Measurements from ENCODE around the gene LMF1.
"Not testable (repeated sequence)": the region's sequence is repeated elsewhere in the genome, so short reads cannot be mapped to it uniquely, and the experiment has no call there.

The LMF1 gene

GRCh38 chr16:962901-963814 lies 7.6 kb downstream of the LMF1 start:
- DNase-seq (ENCODE audit: low read depth in 1 of 2, low spot score in 1 of 2): no peak
- TF ChIP-seq JUND (IDR thresholded peaks at IDR 0.05; ENCODE audit: low read depth): no peak
- in situ Hi-C loops (cut with HindIII; ENCODE audit: low pct_unique_long_range_greater_than_20kb, low sequenced_read_pairs): no loop called here

- TF ChIP-seq JUND (IDR thresholded peaks at IDR 0.05; ENCODE audit: low read depth): no peak
- no peak for DNase-seq (ENCODE audit: low read depth in 1 of 2, low spot score in 1 of 2)
- in situ Hi-C loops (cut with HindIII; ENCODE audit: low pct_unique_long_range_greater_than_20kb, low sequenced_read_pairs): no loop called here
Observed at GRCh38 chr16:962366-962765, 8.4 kb downstream of the LMF1 start.

DNA sequence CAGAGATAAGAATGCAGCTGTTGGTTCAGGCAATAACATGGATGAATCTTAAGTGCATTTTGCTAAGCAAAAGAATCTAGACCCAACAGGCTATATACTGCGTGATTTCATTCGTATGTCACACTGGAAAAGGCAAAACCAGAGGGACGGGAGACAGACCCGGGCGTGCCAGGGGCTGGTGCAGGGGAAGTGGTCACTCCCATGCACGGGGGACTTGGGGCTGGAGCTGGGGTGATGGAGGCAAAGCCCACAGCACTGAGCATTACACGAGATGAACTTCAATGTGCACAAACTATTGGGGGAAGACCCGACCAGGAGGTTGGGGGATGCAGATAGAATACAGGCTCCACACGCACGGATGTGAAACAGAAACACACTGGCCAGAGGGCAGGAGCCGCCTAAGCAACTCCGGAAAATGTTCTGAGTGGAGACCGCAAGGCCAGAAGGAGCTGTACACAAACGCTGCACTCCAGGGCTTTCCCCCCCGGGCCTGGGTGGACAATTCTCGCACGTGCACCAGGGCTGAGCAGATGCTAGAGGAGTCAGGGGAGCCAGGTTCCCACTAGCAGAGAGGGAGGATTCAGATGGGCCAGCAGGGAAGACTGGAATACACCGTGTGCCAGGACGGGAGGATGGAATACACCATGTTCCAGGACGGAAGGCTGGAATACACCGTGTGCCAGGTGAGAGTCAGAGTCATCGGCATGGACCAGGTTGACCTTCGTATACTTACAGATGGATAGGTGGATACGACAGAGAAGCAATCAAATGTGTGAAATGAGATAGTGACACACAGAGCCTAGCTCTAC lies 11.3 kb downstream of the LMF1 start:
- TF ChIP-seq JUND (IDR thresholded peaks at IDR 0.05; ENCODE audit: low read depth): no peak
- in situ Hi-C loops (cut with HindIII; ENCODE audit: low pct_unique_long_range_greater_than_20kb, low sequenced_read_pairs): no loop called here
- DNase-seq (ENCODE audit: low read depth in 1 of 2, low spot score in 1 of 2): no peak

DNA sequence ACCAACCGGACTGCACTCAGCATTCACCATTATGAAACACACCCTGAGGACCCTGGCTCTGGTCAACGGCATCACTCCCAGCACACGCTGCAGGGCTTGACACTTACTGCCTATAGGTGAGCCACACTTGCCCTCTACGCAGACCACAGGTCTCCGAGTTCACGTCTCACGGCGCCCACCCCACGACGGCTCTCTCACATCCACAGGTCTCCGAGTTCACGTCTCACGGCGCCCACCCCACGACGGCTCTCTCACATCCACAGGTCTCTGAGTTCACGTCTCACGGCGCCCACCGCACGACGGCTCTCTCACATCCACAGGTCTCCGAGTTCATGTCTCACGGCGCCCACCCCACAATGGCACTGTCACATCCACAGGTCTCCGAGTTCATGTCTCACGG lies 15.0 kb downstream of the LMF1 start:
- in situ Hi-C loops (cut with HindIII; ENCODE audit: low pct_unique_long_range_greater_than_20kb, low sequenced_read_pairs); DNase-seq (ENCODE audit: low read depth in 1 of 2, low spot score in 1 of 2): not testable (repeated sequence)

DNA sequence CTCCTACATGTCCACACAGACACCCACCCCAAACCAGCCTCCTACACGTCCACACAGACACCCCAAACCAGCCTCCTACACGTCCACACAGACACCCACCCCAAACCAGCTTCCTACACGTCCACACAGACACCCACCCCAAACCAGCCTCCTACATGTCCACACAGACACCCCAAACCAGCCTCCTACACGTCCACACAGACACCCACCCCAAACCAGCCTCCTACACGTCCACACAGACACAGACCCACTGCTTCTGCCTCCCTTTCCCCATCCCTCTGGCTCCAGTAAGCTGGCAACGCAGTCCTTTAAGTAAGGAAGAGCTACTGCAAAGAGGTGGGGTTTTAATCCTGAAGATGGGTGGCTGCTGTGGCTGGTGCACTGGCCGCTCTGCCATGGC lies 17.0 kb downstream of the LMF1 start:
- in situ Hi-C loops (cut with HindIII; ENCODE audit: low pct_unique_long_range_greater_than_20kb, low sequenced_read_pairs); DNase-seq (ENCODE audit: low read depth in 1 of 2, low spot score in 1 of 2): not testable (repeated sequence)

- in situ Hi-C loops (cut with HindIII; ENCODE audit: low pct_unique_long_range_greater_than_20kb, low sequenced_read_pairs): no loop called here
- TF ChIP-seq JUND (IDR thresholded peaks at IDR 0.05; ENCODE audit: low read depth): no peak
- no peak for DNase-seq (ENCODE audit: low read depth in 1 of 2, low spot score in 1 of 2)
Observed at GRCh38 chr16:952321-952720, 18.5 kb downstream of the LMF1 start.

- in situ Hi-C loops (cut with HindIII; ENCODE audit: low pct_unique_long_range_greater_than_20kb, low sequenced_read_pairs): no loop called here
- TF ChIP-seq JUND (IDR thresholded peaks at IDR 0.05; ENCODE audit: low read depth): no peak
- DNase-seq (ENCODE audit: low read depth in 1 of 2, low spot score in 1 of 2): no peak
Observed at GRCh38 chr16:951660-952301, 19.0 kb downstream of the LMF1 start.

DNA sequence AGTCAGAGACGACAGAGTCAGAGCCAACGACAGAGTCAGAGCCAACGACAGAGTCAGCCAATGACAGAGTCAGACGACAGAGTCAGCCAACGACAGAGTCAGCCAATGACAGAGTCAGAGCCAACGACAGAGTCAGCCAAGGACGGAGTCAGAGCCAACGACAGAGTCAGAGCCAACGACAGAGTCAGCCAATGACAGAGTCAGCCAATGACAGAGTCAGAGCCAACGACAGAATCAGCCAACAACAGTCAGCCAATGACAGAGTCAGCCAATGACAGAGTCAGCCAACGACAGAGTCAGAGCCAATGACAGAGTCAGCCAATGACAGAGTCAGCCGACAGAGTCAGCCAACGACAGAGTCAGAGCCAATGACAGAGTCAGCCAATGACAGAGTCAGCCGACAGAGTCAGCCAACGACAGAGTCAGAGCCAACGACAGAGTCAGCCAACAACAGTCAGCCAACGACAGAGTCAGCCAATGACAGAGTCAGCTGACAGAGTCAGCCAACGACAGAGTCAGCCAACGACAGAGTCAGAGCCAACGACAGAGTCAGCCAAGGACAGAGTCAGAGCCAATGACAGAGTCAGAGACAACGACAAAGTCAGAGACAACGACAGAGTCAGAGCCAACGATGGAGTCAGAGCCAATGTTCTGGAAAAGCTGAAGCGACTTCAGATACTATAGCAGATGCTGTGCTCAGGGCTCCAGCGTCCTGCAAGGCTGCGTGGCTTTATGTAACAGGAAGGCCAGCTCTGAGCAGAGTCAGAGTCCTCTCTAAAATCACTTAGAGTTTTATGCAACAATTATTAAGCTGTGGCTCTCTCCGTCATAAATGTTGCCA lies 19.8 kb downstream of the LMF1 start:
- in situ Hi-C loops (cut with HindIII; ENCODE audit: low pct_unique_long_range_greater_than_20kb, low sequenced_read_pairs); DNase-seq (ENCODE audit: low read depth in 1 of 2, low spot score in 1 of 2): not testable (repeated sequence)

GRCh38 chr16:948767-949166 lies 22.0 kb downstream of the LMF1 start:
- in situ Hi-C loops (cut with HindIII; ENCODE audit: low pct_unique_long_range_greater_than_20kb, low sequenced_read_pairs); DNase-seq (ENCODE audit: low read depth in 1 of 2, low spot score in 1 of 2): not testable (repeated sequence)

DNA sequence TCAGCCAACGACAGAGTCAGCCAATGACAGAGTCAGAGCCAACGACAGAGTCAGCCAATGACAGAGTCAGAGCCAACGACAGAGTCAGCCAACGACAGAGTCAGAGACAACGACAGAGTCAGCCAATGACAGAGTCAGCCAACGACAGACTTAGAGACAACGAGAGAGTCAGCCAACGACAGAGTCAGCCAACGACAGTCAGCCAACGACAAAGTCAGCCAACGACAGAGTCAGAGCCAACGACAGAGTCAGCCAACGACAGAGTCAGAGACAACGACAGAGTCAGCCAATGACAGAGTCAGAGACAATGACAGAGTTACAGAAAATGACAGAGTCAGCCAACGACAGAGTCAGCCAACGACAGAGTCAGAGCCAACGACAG lies 22.9 kb downstream of the LMF1 start:
- in situ Hi-C loops (cut with HindIII; ENCODE audit: low pct_unique_long_range_greater_than_20kb, low sequenced_read_pairs); DNase-seq (ENCODE audit: low read depth in 1 of 2, low spot score in 1 of 2): not testable (repeated sequence)

DNA sequence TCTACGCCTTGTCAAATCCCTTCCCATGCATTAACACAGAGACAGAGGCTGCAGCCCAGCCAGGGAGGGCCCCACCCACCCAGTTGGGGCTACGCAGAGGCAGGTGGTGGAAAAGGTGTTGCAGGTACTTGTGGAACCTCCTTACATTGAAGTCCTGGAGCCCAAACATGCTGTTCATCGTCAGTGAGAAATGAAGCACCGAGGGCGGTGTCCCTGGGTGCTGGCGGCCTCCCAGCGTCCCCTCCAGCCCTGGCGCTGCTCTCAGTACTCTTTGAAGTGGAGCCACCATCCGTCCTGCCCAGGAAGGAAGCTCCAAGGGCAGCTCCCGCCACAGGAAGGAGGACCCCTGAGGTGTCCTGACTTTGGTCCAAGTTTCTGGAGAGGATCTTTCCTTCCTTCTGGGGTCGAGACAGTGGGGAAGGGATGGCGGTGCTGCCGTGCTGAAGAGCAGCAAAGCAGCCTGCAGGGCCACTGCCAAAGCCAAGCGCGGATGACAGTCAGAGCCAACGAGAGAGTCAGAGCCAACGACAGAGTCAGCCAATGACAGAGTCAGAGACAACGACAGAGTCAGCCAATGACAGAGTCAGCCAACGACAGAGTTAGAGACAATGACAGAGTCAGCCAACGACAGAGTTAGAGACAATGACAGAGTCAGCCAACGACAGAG lies 23.4 kb downstream of the LMF1 start:
- in situ Hi-C loops (cut with HindIII; ENCODE audit: low pct_unique_long_range_greater_than_20kb, low sequenced_read_pairs): no loop called here
- no peak for DNase-seq (ENCODE audit: low read depth in 1 of 2, low spot score in 1 of 2)
- no peak for TF ChIP-seq JUND (IDR thresholded peaks at IDR 0.05; ENCODE audit: low read depth)

- DNase-seq (ENCODE audit: low read depth in 1 of 2, low spot score in 1 of 2): no peak
- in situ Hi-C loops (cut with HindIII; ENCODE audit: low pct_unique_long_range_greater_than_20kb, low sequenced_read_pairs): no loop called here
- no peak for TF ChIP-seq JUND (IDR thresholded peaks at IDR 0.05; ENCODE audit: low read depth)
Observed at GRCh38 chr16:946048-946395, 24.8 kb downstream of the LMF1 start.

All from T47D (cell line).